HCT116 (cell line): ENCODE results near the gene BEND4. TPM values are rescaled to one million over a fixed set of nuclear protein-coding genes. Genes with fewer than 3 reads are reported as not detected.

Experiments used
- ATAC-seq: fragments of 200-7000 bp; cut with Tn5 transposase; 2 replicates; pipeline ENCODE4 v1.9.1; 2020; ENCODE audit warnings: mild to moderate bottlenecking, moderate library complexity
- BruUV-seq: library from RNA; stranded (reverse); fragments of 400-500 nt; replicated peaks from 2 replicates; lab custom pipeline; 2021; lab: Mats Ljungman, UMichigan
- CTCF ChIA-PET: fragments of 300-600 bp; sonication (Branson Sonifier 250); formaldehyde crosslinking; loops from one replicate; lab custom pipeline; 2021; ENCODE audit warnings: antibody characterized with exemption; lab: Charles Lee
- POLR2A ChIA-PET: fragments of 300-600, 350-600 bp; sonication (Branson Sonifier 250); formaldehyde crosslinking; loops from one replicate; lab custom pipeline; 2021; ENCODE audit warnings: antibody characterized with exemption; lab: Charles Lee
- RAD21 ChIA-PET, 2 experiments: fragments of 300-600 bp; sonication (Branson Sonifier 250); formaldehyde crosslinking; loops; one replicate each; lab custom pipeline; 2023; ENCODE audit warnings: low total read pairs in 2 of 2; ENCODE audit not compliant: uncharacterized antibody in 2 of 2, unreplicated experiment in 2 of 2, low non-redundant PET in 1 of 2; lab: Charles Lee
- DNase-seq: peaks from one replicate; pipeline ENCODE4 v3.0.0-alpha.2; 2010; ENCODE audit warnings: low read depth, low spot score
- H2AFZ ChIP-seq: fragments of 200-600 bp; shearing (Covaris generic), sonication (generic); 2 replicates; pipeline ENCODE4 v1.6.1; 2017; ENCODE audit warnings: low read depth, mixed run types, mixed read lengths, antibody characterized with exemption, low read length; ENCODE audit not compliant: poor library complexity, severe bottlenecking
- H3K27ac ChIP-seq: 2 replicates; pipeline ENCODE4 v1.5.1; 2012; ENCODE audit warnings: low read depth, low read length
- H3K27me3 ChIP-seq: fragments of 200-600 bp; sonication (generic); 2 replicates; pipeline ENCODE4 v1.6.1; 2016; ENCODE audit warnings: mixed run types, low read length, mixed read lengths; ENCODE audit not compliant: insufficient read depth
- H3K36me3 ChIP-seq, 2 experiments: fragments of 200-500 bp in 1 of 2; fragments of 200-600 bp in 1 of 2; sonication (Bioruptor generic) in 1 of 2; sonication (generic) in 1 of 2; 2 replicates each; pipeline versions ENCODE4 v1.5.1 to v1.6.1; 2014 to 2016; ENCODE audit warnings: low read length in 2 of 2, inconsistent platforms in 1 of 2, mixed read lengths in 1 of 2, mixed run types in 1 of 2; ENCODE audit not compliant: insufficient read depth in 2 of 2, control insufficient read depth in 1 of 2
- H3K4me1 ChIP-seq, 2 experiments: fragments of 200-600 bp in 1 of 2; sonication (generic) in 1 of 2; 2 replicates each; pipeline versions ENCODE4 v1.5.1 to v1.6.1; 2012 to 2017; ENCODE audit warnings: low read length in 2 of 2, inconsistent platforms in 1 of 2, mild to moderate bottlenecking in 1 of 2, mixed read lengths in 1 of 2, mixed run types in 1 of 2, moderate library complexity in 1 of 2; ENCODE audit not compliant: insufficient read depth in 2 of 2, control insufficient read depth in 1 of 2
- H3K4me2 ChIP-seq: fragments of 200-600 bp; sonication (generic); 2 replicates; pipeline ENCODE4 v1.6.1; 2017; ENCODE audit warnings: mixed run types, low read length, mixed read lengths
- H3K4me3 ChIP-seq, 2 experiments: fragments of 200-600 bp in 1 of 2; sonication (generic) in 1 of 2; replicated peaks in 1 of 2; 2 replicates each; pipeline ENCODE4 v1.5.1; 2011 to 2016; ENCODE audit warnings: low read length in 2 of 2, control low read depth in 1 of 2, low read depth in 1 of 2, mild to moderate bottlenecking in 1 of 2, mixed read lengths in 1 of 2, mixed run types in 1 of 2
- H3K79me2 ChIP-seq: fragments of 200-600 bp; sonication (generic); 2 replicates; pipeline ENCODE4 v1.6.1; 2017; ENCODE audit warnings: mild to moderate bottlenecking, mixed run types, low read length, moderate library complexity, mixed read lengths; ENCODE audit not compliant: insufficient read depth
- H3K9ac ChIP-seq: fragments of 200-600 bp; sonication (generic); 2 replicates; pipeline ENCODE4 v1.6.1; 2016; ENCODE audit warnings: low read length, mixed read lengths
- H3K9me2 ChIP-seq: fragments of 200-600 bp; sonication (generic), shearing (Covaris generic); 2 replicates; pipeline ENCODE4 v1.6.1; 2017; ENCODE audit warnings: mixed run types, mild to moderate bottlenecking, moderate library complexity; ENCODE audit not compliant: insufficient read depth
- H3K9me3 ChIP-seq, 2 experiments: fragments of 200-500 bp in 1 of 2; fragments of 200-600 bp in 1 of 2; sonication (Bioruptor generic) in 1 of 2; sonication (generic) in 1 of 2; 2 replicates each; pipeline ENCODE4 v1.6.1; 2014 to 2017; ENCODE audit warnings: low read length in 2 of 2, mixed read lengths in 2 of 2, inconsistent platforms in 1 of 2, low read depth in 1 of 2, mild to moderate bottlenecking in 1 of 2, mixed run types in 1 of 2, moderate library complexity in 1 of 2; ENCODE audit not compliant: control insufficient read depth in 1 of 2, insufficient read depth in 1 of 2
- H4K20me1 ChIP-seq: fragments of 200-600 bp; sonication (generic), shearing (Covaris generic); 2 replicates; pipeline ENCODE4 v1.6.1; 2017; ENCODE audit warnings: mixed run types, mild to moderate bottlenecking, moderate library complexity; ENCODE audit not compliant: insufficient read depth
- CEBPB ChIP-seq: IDR thresholded peaks from 2 replicates; pipeline ENCODE4 v1.6.1; 2012; ENCODE audit warnings: low read depth
- CTCF ChIP-seq, 3 experiments: fragments of 200-600 bp in 1 of 3; sonication (generic) in 1 of 3; IDR thresholded peaks in 2 of 3; conservative IDR thresholded peaks in 1 of 3; 2 replicates each; pipeline ENCODE4 v1.5.1; 2012 to 2017; ENCODE audit warnings: low read depth in 2 of 3, low read length in 2 of 3, antibody characterized with exemption in 1 of 3, borderline replicate concordance in 1 of 3, control low read depth in 1 of 3, mild to moderate bottlenecking in 1 of 3, mixed read lengths in 1 of 3, mixed run types in 1 of 3, moderate library complexity in 1 of 3; ENCODE audit not compliant: insufficient read depth in 1 of 3
- FOSL1 ChIP-seq: IDR thresholded peaks from 2 replicates; pipeline ENCODE4 v1.6.1; 2012; ENCODE audit warnings: low read depth
- MAX ChIP-seq: IDR thresholded peaks from 2 replicates; pipeline ENCODE4 v1.6.1; 2012
- POLR2AphosphoS5 ChIP-seq: IDR thresholded peaks from 2 replicates; pipeline ENCODE4 v1.6.1; 2011; ENCODE audit warnings: mild to moderate bottlenecking, low read depth, low read length, moderate library complexity
- RAD21 ChIP-seq: IDR thresholded peaks from 2 replicates; pipeline ENCODE4 v1.6.1; 2012; ENCODE audit warnings: low read depth, mild to moderate bottlenecking
- SP1 ChIP-seq: IDR thresholded peaks from 2 replicates; pipeline ENCODE4 v1.6.1; 2012; ENCODE audit warnings: low read depth
- SRF ChIP-seq: IDR thresholded peaks from 2 replicates; pipeline ENCODE4 v1.6.1; 2012; ENCODE audit warnings: low read depth
- ZBTB33 ChIP-seq: IDR thresholded peaks from 2 replicates; pipeline ENCODE4 v1.6.1; 2011; ENCODE audit warnings: mild to moderate bottlenecking, low read length, moderate library complexity; ENCODE audit not compliant: insufficient replicate concordance; ENCODE audit errors: extremely low read depth
- ZNF274 ChIP-seq: fragments of 200-500 bp; sonication (Bioruptor generic); IDR thresholded peaks from 2 replicates; pipeline ENCODE4 v1.6.1; 2014; ENCODE audit warnings: mild to moderate bottlenecking, low read depth, low read length, inconsistent platforms
- intact Hi-C: fragments of 100-400 bp; cut with micrococcal nuclease; formaldehyde crosslinking; loops from 2 replicates; pipeline ENCODE4 v1.10.0; 2022
- total RNA-seq: library from RNA; stranded (reverse); gene quantifications from one replicate; pipeline ENCODE4 v1.2.1, GENCODE V29; 2021; ENCODE audit not compliant: unreplicated experiment
- TF ChIP-seq, protein P1 (sequence below): IDR thresholded peaks from 2 replicates; pipeline ENCODE4 v1.6.1; 2012; ENCODE audit warnings: low read depth

The BEND4 gene
- total RNA-seq, 1 experiment from 2014 or later: 0.05 TPM

DNA sequence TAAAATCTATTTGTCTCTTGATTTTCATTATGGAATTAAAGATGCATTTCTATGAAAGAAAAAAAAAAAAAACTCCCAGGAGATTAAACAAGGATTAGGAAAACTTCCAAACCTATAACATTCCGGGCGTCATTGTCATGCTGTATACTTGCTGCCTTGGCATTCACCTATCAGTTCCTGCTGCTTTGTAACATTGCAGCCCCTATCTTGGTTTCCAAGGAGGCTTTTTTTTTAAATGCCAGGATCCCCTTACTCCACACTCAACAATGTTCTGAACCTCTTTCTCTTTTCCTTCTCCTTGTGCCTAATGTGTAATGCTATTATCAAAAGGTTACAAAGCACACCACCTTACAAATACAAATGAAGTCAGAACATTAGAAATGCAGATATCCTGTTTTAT, 20.5 kb upstream of the BEND4 start:
- Histone ChIP-seq H3K4me1 (no peaks in the 10 kb centered on the region), H3K9ac (no peak overlapping the region), H3K27ac (no peak overlapping the region), H2AFZ (no peak overlapping the region), H3K36me3 (no peaks in the 10 kb centered on the region), H3K4me3 (no peak overlapping the region), H3K9me2 (no peaks in the 10 kb centered on the region), H3K9me3 (no peaks in the 10 kb centered on the region), H4K20me1 (no peaks in the 10 kb centered on the region), H3K27me3 (no peaks in the 10 kb centered on the region), H3K79me2 (no peaks in the 10 kb centered on the region), H3K4me2 (no peak overlapping the region)
- DNase-seq (no peak), ATAC-seq (no peak)
- POLR2A ChIA-PET: no interaction called here
- BruUV-seq: no TSS peak
- CTCF ChIA-PET: no interaction called here
- TF ChIP-seq ZNF274 (no peak), FOSL1 (no peak), SP1 (no peak), ZBTB33 (no peak), SRF (no peak), MAX (no peak), POLR2AphosphoS5 (no peak), CTCF (IDR thresholded peaks at IDR 0.05 in 2 of 3, conservative IDR thresholded peaks at IDR 0.05 in 1 of 3; ENCODE audit: borderline replicate concordance in 1 of 3, insufficient read depth in 1 of 3, low read depth in 2 of 3, low read length in 2 of 3) (no peak), CEBPB (no peak), RAD21 (no peak)
- TF ChIP-seq, protein P1, sequence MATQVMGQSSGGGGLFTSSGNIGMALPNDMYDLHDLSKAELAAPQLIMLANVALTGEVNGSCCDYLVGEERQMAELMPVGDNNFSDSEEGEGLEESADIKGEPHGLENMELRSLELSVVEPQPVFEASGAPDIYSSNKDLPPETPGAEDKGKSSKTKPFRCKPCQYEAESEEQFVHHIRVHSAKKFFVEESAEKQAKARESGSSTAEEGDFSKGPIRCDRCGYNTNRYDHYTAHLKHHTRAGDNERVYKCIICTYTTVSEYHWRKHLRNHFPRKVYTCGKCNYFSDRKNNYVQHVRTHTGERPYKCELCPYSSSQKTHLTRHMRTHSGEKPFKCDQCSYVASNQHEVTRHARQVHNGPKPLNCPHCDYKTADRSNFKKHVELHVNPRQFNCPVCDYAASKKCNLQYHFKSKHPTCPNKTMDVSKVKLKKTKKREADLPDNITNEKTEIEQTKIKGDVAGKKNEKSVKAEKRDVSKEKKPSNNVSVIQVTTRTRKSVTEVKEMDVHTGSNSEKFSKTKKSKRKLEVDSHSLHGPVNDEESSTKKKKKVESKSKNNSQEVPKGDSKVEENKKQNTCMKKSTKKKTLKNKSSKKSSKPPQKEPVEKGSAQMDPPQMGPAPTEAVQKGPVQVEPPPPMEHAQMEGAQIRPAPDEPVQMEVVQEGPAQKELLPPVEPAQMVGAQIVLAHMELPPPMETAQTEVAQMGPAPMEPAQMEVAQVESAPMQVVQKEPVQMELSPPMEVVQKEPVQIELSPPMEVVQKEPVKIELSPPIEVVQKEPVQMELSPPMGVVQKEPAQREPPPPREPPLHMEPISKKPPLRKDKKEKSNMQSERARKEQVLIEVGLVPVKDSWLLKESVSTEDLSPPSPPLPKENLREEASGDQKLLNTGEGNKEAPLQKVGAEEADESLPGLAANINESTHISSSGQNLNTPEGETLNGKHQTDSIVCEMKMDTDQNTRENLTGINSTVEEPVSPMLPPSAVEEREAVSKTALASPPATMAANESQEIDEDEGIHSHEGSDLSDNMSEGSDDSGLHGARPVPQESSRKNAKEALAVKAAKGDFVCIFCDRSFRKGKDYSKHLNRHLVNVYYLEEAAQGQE: no peak
- intact Hi-C loops: no loop called here
- RAD21 ChIA-PET: no interaction called here
